GM15510 (cell line): ENCODE results near the gene CNKSR1.
A peak's percentile ranks its signal among the peaks of the same experiment; 100 is the strongest.

ENCODE experiments used
- POLR2A ChIP-seq: IDR thresholded peaks from 3 replicates; pipeline ENCODE4 v1.6.1; 2011; ENCODE audit warnings: borderline replicate concordance; ENCODE audit not compliant: insufficient read length; ENCODE audit errors: extremely low read depth

Gene CNKSR1

DNA sequence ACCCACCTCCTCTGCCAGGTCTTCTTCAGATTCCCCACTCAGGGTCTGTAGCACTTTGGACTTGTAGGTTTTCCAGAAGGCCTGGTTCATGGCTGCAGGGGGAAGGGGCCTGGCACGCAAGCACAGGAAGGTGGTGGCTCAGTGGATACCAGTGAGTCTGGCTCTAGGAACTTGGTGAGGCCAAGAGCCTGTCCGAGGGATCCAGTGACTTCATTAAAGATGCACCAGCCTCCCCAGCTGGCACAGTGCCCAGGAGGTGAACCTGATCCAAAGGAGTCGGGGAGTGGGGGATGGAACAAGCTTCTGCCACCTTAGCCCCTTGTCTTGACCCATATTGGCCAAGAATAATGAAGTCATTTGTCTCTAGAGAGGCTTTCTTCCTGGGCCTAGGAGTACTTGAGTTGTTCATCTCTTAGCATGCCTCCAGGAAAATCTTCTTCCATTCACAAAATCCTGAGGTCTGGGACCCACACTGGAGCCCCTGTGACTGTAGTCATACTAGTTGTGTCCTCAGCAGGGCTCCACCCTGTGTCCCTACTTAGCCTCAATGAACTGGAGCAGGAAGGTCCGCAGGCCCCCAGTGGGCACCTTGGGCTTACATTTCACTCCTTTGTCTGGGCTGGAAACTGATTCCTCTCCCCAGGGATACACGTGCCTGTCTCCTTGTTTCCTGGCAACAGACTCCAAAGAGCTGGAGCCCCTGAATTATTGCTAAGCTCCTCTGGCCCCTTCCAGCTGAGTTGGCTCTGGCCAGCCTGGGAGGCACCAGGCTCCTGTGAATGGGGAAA lies 8.7 kb upstream of the CNKSR1 start, which contains the start of gene C1orf232:
C1orf232 (minus strand) TSS at position 554 of the 788 bp plus-strand sequence; CDS start at position 90, 464 bp downstream.
- no peak for TF ChIP-seq POLR2A

DNA sequence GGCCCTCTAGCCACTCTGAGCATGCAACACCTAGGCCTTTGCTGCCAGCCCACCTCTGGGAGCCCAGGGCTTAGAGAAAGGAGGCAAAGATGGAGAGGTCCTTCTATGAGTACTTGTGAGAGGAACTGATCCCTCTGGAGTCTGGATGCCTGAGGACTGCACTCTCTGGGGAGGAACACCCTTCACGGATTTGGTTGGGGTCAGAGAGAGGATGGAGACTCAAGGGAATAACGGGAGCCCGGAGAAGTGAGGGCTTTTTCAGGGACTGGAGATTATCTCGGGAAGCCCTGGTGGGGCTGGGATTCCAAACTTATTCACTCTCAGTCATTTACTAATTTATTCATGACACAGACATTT lies 8.1 kb upstream of the CNKSR1 start:
- no peak for TF ChIP-seq POLR2A

DNA sequence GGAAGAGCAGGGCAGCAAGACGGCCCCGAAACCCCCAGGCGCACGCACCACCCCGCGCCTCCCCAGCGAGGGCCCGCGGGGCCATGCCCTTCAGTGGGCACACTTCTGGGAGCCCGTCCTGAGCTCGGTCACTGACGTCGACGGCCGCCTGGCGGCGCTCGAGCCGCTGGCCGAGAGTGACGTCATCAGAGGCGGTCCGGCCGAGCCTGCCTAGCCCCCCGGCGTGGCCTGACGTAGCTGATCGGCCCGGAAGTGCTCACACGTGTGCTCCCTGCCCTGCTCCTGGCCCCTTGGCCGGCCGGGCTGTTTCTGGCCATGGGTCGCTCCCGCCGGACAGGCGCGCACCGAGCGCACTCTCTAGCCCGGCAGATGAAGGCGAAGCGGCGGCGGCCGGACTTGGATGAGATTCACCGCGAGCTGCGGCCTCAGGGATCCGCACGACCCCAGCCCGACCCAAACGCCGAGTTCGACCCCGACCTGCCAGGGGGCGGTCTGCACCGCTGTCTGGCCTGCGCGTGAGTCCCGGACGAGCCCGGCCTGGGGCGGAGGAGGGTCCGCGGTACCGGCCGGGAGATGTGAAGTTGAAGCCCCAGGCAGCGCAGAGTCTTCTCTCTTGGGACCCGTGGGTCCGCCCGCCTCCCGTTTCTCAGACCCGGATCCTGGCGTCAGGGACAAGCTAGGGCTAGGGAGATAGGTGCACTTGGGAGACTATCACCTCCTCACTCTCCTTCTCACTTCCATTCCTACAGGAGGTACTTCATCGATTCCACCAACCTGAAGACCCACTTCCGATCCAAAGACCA lies 7.4 kb upstream of the CNKSR1 start, which contains the start of gene ZNF593:
ZNF593 (plus strand) TSS at position 240 of the 803 bp plus-strand sequence; CDS start at position 316, 76 bp downstream.
- TF ChIP-seq POLR2A = peak; percentile 90

DNA sequence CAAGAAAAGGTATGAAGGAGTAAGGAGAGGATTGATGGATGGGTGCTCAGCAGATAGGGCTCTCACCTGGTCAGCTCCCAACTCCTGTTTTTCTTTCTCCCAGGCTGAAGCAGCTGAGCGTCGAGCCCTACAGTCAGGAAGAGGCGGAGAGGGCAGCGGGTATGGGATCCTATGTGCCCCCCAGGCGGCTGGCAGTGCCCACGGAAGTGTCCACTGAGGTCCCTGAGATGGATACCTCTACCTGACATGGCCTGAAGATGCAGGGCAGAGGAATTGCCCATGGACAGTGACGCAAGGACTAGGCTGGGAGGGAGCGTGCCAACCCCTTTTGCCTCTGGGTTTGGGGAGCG lies 6.8 kb upstream of the CNKSR1 start:
- no peak for TF ChIP-seq POLR2A

DNA sequence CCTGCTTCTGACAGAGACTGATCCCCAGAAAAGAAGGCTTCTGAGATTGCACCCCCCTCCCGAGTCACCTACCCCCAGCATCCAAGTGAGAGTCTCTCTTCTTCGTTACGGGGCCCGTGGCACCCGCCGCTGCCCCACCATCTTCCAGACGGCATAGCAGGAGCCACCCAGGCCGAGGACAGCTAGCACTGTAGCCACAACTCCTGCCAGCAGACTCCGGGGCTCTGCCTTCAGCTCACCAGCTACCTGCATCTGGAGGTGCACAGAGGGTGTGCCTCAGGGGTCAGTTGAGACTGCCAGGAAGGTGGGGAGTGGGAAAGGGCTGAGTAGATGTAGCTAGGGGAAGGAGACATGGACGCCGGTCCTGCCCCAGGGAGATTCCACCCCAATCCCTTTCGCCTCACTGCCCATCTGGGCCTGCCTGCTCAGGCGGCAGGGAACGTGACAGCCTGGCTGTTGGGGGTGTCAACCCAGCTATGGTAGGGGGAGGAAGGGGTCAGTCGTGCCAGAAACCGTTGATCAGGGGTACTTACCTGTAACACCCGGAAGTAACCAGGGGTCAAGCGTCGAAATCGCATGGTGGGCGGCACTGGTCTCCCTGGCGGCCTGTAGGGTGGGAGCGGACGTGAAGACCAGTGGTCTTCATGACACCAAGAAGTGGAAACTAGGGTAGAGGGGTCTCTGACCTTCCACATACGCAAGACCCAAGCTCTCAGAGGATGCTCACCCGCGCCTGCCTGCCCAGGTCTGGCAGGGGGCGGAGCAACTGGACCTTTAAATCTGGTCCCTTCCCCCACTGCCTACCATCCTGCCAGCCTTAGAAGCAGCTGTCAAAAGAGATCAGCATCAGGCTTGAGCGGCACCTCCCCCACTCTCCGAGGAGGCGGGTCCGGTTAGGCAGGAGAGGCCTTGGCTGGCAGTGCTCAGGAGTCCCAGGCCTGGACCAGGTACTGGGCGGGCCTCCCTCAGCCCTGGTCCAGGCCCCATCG lies 5.9 kb upstream of the CNKSR1 start, which contains the start of gene ZNF593OS:
ZNF593OS (minus strand) TSS at position 749 of the 989 bp plus-strand sequence; CDS start at position 578, 171 bp downstream.
- no peak for TF ChIP-seq POLR2A

DNA sequence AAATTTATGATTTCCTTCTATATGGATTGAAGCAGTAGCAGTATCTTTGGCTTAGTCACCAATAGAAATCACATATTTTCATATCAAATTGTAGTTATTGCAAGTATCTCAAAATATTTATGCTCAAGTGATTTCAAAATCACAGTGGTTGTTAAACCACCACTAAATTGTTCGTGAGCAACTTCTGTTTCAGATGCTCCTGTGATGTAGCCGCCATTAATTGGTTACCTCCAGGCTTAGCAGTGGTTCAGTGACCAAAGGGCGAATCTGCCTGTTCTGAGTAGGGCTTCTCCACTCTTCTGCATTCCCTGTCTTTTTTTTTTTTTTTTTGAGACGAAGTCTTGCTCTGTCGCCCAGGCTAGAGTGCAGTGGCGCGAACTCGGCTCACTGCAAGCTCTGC lies 1.9 kb upstream of the CNKSR1 start:
- no peak for TF ChIP-seq POLR2A

DNA sequence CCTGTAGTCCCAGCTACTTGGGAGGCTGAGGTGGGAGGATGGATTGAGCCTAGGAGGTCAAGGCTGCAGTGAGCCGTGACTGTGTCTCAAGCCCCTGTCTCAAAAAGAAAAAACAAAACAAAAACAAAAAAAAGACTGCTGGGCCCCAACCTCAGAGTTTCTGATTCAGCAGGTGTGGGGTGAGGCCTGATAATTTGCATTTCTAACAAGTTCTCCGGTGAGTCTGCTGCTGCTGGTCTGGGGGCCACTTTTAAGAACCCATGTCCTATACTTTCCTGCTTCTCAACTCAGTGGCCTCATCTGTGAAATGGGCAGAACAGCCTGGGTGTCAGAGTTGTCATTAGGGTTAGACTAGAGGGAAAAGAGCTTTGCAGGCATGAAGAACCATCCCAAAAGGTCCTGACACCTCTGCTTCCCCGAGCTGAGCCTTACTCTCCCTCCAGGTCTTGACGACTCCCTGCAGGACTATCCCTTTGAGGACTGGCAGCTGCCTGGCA lies 2.8 kb downstream of the CNKSR1 start:
- no peak for TF ChIP-seq POLR2A

DNA sequence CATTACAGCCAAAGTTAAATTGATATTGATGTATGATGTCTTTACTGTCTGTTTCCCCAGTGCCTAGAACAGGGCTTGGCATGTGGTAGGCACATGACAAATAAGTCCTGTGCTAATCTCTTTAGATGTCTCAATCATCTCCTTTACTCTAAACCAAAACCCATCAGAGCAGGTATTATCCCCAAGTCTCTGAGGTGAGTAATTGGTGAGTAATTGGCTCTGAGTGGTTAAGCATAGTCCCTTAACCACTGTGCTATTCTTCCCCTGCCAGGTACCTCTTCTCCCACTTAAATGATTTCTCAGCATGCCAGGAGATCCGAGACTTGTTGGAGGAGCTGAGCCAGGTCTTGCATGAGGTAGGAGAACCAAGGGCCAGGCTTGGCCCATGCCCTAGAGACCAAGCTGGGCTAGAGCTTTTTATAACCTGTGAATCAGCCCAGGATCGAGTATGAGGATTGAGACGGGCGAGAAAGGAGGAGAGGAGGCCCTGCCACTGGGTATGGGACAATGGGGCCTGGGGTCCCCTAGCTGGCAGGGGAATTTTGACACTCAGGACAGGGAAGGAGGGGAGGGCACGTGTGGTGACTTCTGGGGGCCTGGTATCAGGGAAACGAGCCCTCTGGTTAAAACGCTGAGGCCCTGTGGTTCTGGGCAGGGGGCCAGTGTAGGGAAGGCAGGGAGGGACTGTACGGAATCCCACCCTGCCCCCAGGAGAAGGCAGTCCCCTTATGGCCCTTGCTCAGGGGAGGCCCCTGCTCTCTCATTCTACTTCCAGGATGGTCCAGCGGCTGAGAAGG lies 4.5 kb downstream of the CNKSR1 start:
- no peak for TF ChIP-seq POLR2A

DNA sequence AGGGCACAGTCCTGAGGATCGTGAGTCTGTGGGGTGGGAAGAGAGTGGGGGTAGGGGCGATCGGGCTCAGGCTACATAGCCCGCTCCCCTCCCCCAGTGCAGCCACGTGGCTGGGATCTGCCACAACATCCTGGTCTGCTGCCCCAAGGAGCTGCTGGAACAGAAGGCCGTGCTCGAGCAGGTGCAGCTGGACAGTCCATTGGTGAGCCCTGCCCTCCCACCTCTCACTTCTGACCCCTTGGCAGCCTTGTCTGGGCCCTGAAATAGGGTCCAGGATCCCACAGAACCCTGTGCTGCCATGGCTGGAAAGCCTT lies 5.0 kb downstream of the CNKSR1 start:
- TF ChIP-seq POLR2A = no peak

DNA sequence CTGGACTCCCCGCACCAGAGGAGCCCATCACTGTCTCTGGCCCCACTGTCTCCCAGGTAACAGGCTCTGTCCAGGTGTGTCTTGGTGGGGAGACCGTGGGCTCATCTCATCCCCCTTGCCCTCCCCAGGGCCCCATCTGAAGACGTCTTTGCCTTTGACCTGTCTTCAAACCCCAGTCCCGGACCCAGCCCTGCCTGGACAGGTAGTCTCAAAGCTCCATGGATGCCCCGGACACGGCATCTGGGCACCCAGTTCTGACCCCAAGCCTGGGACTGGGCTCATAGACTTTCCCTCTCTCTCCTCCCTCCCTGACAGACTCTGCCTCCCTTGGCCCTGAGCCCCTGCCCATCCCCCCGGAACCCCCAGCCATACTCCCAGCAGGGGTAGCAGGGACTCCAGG lies 6.8 kb downstream of the CNKSR1 start:
- TF ChIP-seq POLR2A = no peak

DNA sequence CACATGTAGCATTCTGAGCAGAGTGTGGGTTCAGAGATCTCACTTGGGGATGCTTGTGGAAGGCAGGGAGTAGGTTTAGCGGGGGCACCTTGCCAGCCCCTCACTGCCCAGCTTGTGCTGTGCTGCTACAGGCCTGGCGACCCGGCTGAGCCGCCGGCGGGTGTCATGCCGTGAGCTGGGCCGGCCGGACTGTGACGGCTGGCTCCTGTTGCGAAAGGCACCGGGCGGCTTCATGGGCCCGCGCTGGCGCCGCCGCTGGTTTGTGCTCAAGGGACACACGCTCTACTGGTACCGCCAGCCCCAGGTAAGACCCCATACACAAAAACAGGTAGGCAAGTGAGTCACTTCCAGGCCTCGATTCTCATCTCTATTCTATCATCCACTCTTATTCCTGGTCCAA lies 7.6 kb downstream of the CNKSR1 start:
- TF ChIP-seq POLR2A = no peak

DNA sequence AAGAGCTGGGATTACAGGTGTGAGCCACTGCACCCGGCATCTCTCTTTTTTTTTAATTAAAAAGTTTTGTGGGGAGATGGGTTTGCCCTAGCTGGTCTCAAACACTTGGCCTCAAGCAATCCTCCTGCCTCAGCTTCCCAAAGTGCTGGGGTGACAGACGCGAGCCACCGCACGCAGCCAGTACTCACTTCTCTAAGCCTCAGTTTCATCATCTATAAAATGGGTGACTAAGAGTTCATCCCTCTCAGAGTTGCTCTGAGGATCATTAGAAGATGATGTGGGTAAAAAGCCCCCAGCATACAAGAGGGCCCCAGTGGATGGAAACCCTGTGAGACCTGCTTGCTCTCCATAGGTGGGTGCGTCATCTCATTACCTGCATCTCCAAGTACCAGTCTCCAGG lies 10.6 kb downstream of the CNKSR1 start:
- TF ChIP-seq POLR2A = no peak

DNA sequence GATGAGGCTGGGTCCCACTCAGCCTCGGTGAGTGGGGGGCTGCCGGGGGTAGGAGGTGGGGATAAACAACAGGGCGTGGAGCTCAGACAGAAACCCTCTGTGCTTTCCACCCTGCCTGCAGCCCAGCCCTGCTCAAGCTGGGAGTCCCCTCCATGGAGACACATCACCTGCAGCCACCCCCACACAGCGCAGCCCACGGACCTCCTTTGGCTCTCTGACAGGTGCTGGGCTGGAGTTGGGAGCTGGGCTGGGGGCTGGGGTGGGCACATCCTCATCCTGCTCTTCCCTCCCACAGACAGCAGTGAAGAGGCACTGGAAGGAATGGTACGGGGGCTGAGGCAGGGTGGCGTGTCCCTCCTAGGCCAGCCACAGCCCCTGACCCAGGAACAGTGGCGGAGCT lies 11.2 kb downstream of the CNKSR1 start:
- no peak for TF ChIP-seq POLR2A

DNA sequence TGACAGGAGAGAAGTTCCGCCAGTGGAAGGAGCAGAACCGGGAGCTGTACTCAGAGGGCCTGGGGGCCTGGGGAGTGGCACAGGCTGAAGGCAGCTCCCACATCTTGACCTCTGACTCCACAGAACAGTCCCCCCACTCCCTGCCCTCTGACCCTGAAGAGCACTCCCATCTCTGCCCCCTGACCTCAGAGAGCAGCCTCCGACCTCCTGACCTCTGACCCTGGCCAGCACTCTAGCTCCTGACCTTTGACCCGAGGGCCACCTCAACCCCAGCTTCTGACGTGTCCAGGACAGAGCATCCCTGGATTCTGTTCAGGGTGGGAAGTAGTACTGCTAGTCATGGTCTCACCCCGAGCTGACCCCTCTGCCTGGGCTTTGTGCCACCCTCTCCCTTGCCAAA lies 12.0 kb downstream of the CNKSR1 start:
- no peak for TF ChIP-seq POLR2A
